ENCODE data around the gene CENATAC.
"Not testable (repeated sequence)": the region's sequence is repeated elsewhere in the genome, so short reads cannot be mapped to it uniquely, and the experiment has no call there.

The CENATAC gene

GRCh38 chr11:119056421-119056999 lies 58.6 kb downstream of the CENATAC start:
- peak; percentile 8 for DNase-seq

GRCh38 chr11:119057000-119057769 lies 59.2 kb downstream of the CENATAC start, which contains the start of gene HYOU1:
HYOU1 (minus strand) TSS chr11:119057205; CDS start chr11:119056160, 1,045 bp downstream.
- DNase-seq: peak; percentile 98

- not testable (repeated sequence) for DNase-seq
These were observed 61.2 kb downstream of the CENATAC start for GRCh38 chr11:119059128-119059527.

DNA sequence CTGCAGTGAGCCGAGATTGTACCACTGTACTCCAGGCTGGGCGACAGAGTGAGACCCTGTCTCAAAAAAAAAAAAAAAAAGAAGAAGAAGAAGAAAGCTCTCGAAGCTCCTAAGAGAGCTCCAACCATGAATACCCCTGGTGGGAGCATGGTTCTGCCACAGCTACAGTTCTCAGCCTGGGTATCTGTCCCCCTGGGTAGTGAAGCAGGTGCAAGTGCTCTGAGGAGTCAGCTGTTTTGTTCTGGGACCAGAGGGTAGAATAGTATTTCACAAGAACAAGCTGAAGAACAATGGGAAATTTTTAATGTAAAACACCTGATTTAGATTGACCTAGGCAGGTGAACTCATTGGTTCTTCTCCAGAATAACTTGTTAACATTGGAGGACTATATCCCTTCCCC lies 63.3 kb downstream of the CENATAC start:
- no peak for DNase-seq

DNA sequence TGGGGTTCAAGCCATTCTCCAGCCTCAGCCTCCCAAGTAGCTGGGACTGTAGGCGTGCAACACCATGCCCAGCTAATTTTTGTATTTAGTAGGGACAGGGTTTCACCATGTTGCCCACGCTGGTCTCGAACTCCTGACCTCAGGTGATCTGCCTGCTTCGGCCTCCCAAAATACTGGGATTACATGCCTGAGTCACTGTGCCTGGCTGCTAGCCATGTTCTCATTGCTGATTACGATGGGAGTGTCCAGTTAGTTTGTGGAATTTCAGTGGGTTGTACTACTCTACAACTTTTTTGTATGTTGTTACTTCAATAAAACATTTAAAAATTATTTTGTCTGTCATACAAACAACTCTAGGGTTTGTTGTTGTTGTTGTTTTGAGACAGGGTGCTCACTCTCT lies 64.8 kb downstream of the CENATAC start:
- no peak for DNase-seq

DNA sequence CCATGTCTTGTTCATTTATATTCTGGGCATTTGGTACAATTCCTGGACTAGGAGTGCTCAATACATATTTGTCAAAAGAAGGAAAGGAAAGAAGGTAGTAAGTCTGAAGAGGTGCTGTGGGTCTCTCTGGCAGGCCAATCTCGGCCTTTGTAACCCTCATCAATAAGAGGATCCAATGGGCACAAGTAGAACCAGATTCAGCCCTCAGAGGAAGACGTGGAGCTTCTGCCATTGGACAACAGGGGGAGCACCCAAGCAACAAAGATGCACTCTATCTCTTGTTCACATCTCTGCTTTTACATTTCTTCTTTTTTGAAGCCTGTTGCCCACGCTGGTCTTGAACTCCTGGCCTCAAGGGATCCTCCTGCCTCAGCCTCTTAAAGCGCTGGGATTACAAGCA lies 67.4 kb downstream of the CENATAC start:
- no peak for DNase-seq
